DMS79 (cell line): Measurements from ENCODE around the gene GRK5.

Experiments
- DNase-seq: peaks from one replicate; lab custom pipeline; 2025; lab: John Stamatoyannopoulos, UW

Gene GRK5

DNA sequence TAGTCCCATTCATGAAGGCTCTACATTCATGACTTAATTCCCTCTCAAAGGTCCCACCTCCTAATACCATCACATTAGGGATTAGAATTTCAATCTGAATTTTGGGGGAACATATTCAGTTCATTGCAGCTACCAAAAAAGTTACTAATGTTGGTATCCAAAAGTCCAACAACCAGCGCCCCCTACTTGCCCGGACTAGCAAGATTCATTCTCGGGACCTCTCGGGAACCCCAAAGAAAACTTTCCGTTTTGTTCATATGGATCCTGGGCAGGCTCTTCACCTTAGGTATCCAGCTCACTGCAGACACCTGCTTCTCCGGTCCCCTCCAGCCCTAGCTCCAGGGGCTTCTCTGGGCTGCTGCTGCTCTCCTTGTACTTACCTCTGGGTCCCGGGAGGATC is 8.9 kb upstream of the GRK5 start:
- no peak for DNase-seq

DNA sequence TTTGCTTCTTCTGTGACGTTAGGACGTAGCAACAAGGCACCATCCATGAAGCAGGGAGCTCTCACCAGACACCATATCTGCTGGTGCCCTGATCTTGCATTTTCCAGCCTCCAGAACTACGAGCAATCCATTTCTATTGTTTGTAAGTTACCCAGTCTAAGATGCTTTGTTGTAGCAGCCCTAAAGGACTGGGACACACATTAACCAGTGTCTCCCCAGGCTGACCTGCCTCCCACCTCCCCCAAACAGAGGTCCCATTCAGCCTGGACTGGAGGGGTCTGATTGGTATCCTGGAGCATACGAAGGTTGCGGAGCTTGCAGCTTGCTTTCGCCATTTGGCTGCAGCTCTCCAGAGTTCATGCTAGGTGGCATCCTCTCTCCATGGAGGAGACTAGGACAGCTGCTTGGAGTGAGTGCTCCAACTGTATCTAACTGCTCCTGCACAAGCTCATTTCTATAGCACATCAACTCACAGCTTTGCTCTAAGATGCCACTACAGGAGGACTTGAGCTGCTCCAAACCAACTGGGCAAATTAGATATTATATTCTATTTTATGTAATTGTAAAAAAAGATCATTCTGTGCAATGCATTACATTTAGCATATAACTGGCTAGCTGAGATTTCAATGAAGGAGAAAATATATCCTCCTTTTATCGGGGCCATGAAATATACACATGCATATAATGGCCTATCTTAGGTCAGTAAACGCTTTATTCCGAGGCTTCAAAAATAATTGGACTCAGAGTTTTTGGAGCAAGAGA is 8.0 kb upstream of the GRK5 start:
- peak; percentile 5 for DNase-seq

DNA sequence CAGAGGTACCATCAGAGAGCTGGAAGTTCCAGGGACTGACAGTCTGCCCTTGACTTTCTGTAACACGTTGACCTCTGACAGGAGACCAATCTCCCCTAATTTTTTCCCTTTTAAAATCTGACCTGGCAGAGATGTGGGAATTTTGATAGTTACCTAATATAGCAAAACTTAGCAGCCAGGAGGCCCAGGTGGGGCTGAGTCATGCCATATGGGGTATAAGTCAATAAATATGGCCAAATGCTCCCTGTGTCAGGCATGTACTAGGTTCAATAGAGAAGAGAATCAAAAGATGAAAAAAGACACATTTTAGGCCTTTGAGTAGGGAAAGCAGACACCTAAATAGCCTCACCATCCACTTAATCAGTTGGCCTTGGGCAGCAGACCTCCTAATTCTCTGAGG is 6.1 kb upstream of the GRK5 start:
- DNase-seq: no peak

DNA sequence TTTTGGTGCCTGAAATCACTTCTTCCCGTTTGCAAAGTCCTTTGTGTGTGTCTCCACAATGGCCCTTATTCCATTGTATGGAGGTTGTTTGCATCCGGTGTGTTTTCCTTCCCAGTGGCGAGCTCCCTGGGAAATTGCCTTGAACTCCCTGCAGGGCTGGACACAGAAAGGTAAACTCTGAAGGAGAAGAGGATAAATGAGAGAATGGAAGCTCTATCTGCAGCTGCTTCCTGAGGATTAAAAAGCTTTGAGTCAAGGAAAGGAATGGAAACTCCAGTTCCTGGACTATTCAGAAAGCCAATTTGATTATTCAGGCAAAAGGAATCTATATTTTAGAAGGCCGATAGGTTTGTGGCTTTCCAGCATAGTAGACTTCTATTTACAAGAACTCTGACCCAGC is 4.4 kb upstream of the GRK5 start:
- no peak for DNase-seq

DNA sequence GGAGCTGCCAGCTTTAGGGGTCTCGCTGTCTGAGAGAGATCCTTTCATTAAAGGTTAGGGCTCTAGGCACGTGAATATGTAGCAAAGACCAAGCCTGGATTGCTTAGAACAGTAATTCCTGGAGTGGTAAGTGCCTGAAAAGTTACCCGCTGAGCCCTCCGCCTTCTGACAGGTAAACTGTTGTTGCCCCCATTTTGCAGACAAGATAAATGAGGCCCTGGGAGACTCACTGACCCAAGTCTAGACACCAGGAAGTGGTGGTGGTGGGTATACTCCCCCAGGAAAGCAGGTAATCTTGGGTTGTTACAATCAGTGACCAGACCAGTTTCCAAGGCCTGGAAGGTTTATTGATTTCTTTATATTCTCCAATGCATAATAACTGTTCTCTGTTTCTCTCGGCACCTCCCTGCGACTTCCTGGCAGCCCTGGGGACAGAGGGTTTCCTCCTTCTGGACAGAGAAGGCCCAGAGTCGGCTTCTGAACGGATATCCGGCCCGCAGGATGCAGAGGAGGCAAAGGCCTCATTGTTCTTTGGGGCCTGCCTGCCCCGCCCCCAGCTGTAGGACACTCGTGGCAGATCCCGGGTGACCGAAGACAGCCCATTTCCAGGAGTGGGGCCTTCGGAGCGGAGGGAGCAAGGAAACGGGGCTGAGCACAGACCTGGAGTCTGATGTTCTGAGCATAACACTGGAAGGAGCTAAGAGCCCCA is 1.3 kb upstream of the GRK5 start:
- DNase-seq: no peak

DNA sequence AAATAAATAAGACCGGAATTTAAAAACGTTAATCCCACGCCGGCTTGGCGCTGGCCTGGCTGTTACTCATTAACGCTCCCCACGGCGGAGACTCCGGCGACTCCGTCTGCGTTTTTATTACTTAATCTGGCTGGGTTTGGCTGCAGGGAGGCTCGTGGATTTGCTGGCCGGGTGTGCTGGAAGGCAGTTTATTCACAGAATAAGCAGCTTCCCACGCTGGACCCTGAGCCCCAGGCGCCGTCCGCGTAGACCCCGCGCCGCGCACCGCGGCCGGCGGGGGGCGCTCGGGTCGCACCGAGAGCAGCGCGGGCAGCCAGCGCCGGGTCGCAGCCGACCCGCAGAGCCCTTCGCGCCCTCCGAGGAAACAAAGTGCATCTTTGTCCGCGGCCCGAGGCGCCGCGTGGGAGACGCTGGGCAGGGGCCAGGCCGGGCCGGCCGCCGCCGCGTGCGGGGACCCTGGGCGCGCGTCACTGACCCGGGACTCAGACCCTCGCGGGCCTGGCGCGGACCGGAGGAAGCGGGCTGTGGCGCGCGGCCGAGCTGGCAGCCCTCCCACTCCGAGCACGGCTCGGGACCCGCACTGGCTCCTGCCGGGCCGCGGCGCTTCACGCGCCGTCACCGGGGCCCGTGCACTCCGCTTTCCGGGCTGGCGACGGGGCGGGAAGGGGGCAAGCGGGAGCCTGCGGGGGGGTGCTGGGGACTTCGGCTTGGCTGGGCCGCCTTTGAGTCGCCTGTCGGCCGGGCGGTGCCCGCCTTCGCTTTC is 587 bp upstream of the GRK5 start:
- peak; percentile 12 for DNase-seq

DNA sequence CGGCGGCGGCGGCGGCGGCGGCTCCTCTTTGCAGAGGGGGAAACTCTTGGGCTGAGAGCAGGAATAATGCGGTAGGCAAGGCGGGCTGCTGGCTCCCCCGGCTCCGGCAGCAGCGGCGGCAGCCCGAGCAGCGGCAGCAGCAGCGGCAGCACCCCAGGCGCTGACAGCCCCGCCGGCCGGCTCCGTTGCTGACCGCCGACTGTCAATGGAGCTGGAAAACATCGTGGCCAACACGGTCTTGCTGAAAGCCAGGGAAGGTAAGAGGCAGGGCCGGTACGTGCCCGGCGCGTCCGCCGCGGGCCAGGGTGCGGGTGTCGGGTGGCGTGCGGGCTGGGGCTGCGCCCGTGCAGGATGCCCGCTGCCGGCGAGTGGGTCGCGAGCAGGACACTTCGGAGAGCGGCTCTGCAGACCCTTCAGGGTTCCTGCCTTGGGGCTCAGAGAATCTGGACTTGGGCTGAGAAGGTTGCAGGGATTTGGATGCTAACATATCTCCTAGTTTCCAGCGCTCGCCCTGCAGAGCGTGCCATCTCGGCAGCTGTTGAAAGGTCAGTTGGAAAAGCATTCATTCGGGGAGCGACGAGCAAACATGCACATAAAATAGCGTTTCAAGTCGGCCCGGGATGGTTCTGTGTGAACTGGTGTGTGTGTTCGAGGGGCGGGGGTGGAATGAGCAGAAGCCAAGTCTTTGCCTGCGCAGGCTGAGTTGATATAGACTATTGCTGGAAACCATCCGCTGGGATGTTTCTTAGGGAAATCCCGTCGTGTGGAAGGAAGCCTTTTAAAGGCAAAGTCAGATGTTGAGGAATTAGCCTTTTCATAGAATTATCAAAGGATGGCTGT is 562 bp downstream of the GRK5 start:
- DNase-seq: no peak

DNA sequence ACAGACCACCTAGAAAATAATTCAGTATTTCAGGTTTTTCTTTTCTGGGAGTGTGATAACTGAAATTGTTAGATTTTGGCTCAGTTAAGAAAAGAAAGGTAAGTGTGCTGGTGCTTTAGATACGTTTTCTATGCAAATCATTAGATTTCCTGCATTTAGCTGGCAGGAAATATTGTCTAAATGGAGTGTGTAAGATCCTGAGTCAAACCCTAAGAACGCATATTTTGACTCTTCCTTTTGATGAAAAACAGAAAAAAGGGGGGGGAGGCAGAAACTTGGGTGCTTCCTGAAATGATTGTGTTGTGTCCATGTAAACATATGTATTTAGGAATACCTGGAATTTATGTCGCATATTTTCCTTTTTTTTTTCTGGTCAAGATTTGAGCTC is 1.2 kb downstream of the GRK5 start:
- no peak for DNase-seq

DNA sequence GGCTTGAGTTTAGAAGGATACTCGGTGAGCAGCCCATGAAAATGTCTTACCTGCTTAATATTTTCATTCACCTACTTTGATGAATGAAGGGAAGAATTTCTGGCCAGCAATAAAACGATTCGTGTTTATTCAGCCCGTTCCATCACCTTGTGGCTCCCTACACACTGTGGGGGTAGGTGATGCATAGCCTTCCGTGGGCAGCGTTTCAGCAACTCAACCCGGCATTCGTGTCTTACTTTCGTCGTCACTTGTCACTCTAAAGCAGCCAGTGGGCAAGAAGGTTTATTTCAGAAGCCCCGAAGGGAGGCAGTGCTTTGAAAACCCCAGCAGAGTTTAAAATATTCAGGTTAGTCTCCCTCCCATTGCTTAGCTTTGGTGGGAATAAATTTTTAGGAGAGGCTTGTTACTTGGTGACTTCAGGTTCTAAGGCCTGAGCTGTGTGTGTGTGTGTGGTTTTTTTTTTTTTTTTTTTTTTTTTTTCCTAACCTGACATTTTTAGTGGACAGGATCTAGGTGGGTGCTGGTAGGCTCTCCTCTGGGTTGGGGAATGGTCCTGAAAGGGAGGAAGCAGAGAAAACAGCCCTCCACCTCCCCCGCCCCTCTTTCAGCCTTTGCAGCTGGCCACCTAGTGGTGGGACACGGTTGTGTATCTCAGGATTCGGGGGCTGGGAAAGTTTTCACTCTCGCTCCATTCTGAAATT is 1.8 kb downstream of the GRK5 start:
- no peak for DNase-seq

DNA sequence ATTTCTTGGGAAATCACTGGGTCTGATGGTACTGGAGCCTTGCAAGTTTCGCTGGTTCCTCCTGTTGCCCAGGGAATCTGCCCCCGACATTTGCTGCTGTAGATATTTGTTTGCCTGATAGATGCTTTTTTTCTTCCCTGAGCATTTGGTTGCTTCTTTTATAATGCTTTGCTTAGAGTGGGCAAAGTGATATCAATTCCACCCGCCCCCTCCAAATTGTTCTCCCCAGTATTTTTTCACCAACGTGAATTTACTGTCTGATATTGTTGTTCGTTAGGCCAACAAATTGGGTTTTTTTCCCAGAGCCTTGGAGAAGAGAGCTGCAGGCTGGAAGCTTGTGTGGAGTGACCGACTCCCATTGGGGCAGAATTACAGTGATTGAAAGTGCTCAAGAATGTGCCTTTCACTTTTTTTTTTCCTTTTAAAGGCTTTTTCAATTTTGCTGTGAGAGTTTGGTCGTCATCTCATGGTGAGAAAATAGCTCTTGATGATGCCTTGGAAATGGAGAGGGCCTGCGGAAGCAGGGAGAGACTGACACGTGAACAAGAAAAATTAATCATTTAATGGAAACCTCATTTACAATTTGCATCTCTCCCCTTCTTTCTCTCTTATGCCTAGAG is 2.5 kb downstream of the GRK5 start:
- no peak for DNase-seq

DNA sequence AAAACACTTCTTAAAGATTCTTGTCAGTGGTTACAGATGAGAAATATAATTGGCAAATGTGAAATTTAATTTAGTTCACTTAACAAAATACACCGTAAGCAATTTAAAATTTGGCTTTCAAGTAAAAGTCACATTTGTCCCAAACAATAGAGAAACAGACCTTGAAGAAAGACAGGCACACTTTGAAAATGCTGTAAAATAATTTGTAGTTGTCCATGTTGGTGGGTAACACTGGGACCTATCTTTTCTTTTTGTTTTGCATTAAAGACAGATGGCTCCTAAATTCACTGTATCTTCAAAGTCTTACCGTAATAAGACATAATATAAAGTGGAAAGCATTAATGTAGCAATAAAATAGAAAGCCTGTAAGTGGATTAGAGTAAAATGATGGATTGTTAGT is 3.3 kb downstream of the GRK5 start:
- DNase-seq: no peak

DNA sequence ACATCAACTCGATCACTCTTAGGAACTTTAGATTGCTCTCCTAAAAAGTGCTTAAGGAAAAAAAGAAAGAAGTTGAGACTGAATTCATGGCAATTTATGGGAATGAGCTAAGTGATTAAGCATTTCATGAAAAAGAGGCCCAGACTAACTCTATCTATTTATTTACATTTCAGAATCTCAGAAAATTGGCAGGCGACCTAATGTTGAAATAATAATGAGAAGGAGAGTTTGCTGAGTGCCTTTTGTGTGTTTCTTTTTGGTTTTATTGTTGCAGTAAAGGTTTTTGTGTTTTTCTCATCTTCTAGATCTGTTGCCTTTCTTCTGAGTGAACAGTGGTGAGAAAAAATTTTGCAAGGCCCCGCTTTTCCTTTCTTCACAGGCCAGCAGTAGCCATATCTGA is 3.8 kb downstream of the GRK5 start:
- DNase-seq: no peak

DNA sequence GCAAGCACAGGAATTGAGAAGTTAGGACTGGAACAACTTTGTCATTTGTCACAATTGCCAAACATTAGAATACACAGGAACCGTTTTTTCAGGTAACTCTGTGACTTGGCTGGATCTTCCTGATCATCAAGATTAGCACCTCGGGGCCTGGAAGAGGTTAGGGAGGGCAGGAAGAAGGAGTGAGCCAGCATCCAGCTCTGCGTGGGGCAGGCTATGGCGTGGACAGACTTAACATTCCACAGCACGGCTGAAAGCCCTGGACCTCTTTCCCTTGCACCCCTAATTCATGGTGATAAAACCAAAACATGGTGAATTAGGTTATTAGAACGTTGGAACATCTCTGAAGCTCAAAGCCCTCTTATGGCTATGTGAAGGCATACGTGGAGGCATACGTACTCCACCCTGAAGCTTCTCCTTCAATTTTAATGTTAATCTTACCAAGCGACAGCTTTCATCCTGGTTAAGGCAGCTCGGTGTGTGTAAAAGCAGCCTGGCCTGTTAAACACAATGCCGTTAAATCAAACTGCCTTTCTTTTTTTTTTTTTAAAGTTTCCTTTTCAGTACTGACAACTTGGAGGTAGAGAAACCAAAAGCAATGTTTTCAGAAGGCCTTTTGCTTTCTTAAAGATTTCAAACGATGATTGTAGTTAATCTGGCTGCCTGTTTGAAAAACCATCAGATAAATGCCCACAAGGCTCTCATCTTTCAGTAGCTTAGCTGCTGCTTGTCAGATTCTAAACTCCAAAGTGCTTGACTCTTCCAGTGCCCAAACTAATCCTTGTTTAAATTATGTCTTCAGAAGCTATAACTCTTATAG is 4.5 kb downstream of the GRK5 start:
- no peak for DNase-seq

DNA sequence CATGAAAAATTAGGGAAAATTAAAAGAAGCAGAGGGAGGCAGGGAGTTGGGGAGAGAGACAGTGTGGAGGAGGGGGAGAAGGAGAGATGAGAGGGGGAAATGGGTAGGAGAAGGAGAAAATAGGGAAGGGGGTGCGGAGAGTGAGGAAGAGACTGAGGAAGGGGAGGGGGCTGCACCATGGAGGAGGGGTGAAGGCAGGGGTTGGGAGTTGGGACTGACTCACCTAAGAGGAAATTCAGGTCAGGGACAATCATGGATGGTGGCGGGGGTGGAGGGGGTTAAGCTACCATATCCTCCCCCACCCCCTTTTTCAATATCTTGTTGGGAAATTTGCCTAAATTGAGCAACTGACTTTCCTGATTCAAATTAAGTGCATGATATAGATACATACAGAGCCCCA is 8.0 kb downstream of the GRK5 start:
- no peak for DNase-seq

DNA sequence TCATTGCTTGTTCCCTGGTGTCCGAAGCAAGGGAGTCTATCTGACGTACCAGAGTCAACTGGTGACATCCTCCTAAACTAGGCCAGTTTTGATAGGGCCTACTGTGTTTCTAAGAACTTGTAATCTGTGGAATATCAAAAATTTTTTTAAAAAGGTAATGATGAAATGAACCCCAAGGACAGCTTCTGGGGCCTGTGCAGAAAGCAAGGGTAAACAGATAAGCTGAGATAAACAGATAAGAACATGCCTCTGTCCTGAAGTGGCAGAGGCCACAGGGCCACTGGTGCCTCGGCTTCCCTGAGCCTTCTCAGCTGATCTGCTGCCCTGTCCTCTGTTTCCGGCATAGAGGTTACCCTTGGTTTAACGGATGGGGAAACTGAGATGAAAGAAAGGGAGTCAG is 8.8 kb downstream of the GRK5 start:
- DNase-seq: no peak

DNA sequence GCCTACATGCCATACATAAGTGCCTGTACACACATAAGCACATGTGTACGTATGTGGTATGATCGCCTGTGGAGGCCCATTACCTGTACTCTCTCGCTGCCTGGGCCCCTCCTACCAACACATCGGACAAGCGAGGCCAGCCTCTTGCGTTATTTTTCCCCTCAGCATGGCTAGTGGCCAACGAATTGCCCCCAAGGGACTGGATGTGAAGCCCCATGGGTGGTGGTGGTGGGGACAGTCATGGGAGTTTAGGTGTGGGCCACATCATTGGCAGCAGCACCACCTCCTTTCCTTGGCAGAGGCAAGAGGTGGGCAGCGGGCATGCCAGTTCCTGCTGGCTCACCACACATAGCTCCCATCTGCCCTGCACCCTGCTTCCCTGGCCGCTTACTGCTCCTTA is 10.0 kb downstream of the GRK5 start:
- DNase-seq: no peak

DNA sequence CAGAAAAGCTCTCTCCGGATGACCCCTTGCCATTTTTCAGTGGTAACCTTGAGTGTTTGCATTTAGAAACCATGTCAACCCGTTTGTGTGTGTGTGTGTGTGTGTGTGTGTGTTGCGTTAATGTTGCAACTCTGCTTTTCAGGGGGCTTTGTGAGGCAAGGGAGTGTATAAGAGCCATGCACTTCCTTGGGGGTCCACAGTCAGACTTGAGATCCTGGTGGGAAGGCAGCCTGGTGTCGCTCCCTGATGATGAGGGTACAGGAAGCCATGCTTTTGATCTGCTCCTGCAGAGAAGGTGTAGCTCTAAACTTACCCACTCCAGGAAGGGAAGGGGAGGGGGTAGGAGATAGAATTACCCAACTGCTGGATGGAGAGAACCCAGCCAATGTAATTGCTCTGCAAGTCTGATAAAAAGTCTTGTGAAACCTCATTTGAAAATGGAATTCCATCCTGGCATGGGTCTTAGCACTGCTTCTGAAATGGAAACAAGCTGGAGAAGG is 10.7 kb downstream of the GRK5 start:
- DNase-seq: no peak

DNA sequence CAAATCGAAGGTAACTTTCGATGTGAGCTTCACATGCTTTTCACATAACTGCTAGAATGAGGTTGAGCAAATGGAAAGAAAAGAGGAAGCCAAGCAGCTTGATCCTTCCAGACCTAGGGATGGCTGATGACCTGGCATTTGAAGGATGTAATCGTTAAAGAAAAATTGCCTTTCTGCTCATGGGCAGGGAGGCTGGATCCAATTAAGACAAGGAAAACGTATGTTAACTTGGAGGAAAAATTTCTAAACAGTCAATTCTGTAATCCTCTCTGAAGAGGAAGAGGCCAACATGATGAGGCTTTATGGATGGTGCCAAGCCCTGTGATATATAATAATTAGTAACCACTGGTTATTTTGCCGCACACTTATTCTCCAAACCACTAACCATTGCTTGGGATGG is 12.5 kb downstream of the GRK5 start:
- no peak for DNase-seq

DNA sequence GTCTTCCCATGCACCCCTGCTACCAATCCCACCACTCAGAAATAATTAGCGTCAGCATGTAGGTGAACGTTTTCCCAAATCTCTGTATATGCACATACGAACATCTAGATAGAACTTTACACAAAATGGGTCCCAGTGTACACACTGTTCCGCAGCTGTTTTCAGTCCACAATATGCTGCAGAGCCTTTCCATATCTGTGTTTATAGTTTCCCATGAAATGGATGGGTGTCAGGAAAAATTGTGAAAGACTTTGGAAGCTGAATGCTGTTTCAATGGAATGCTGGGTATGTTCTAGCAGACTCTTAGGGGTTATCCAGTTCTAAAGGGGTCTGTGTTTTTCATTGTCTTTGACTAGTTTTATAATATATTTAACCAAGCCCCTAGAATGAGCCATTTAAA is 13.8 kb downstream of the GRK5 start:
- no peak for DNase-seq

DNA sequence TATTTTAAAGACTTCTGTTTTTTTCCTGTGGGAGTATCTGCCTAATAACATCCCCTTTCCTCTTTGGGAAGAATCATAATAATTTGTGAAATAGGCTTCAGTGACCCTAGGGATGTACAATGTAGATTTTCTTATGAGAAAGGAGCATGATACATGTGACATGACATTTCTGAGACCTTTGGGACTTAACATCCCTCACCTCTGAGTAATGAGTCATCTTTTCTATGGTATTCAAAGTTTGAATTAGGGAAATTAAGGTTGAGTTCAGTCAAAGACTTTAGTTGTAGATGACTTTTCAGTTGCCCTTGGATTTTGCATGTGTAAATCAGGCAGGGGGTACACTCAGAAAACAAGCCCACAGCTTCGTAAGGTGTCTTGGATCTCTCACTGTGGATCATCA is 14.3 kb downstream of the GRK5 start:
- no peak for DNase-seq
